ENCODE results near the gene PEAR1. TPM values are rescaled to one million over a fixed set of nuclear protein-coding genes. Genes with fewer than 3 reads are reported as not detected.

PEAR1 gene
- total and polyA plus RNA-seq, 2 donors (not counting 1 experiment from before 2014, with no cell fraction given), result 2.6 to 41.5 TPM

DNA sequence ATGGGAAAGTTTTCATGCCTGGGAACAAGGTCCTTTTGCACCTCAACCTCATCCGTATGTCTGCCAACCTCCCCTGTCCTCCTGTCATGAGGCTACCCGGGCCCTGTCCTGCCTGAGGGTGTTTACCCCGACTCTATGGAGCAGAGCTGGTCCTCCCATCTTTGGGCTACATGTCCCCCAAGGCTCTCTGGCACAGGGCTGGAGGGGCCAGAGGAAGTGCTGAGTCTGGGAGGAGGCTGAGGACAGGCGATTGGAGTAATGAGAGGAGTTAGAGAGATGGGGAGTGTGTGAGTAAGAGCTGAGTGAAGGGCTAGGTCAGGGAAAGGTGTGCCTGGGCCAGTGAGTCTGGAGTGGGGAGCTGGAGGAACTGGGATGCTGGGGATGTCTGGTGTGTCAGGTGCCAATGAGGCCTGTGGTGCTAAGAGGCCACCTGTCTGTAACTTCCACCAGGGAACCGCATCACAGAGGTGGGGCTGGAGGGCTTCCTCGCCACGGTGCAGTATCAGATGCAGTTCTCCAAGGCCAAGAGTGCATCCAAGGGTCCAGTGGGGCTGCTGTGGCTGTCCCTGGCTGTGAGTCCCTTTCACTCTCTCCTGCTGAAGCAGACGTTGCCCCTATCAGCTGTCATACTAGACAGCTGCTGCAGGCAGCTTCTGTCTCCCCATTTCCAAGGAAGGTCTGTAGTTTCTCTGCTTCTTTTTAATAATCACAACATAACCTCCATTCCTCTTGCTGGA, 38.6 kb downstream of the PEAR1 start:
- Histone ChIP-seq H3K4me2 (ENCODE audit: extremely low read depth, insufficient read depth, low read length) (peak overlapping the region; percentile 41), H3K27ac (ENCODE audit: insufficient read depth, low read length) (no peak overlapping the region), H3K27me3 (ENCODE audit: control insufficient read depth, insufficient read depth, low read length) (no peaks in the 10 kb centered on the region), H3K36me3 (ENCODE audit: control insufficient read depth, insufficient read depth, low read length) (peaks cover 6% of the 10 kb centered on the region), H3K4me1 (ENCODE audit: control insufficient read depth, extremely low read depth, insufficient read depth, low read length) (no peaks in the 10 kb centered on the region), H3K4me3 (replicated peaks in 1 of 4; ENCODE audit: control extremely low read depth in 1 of 4, insufficient read depth in 1 of 4, low read depth in 3 of 4, low read length in 4 of 4) (no peak overlapping the region), H3K79me2 (ENCODE audit: control insufficient read depth, insufficient read depth, low read length) (no peaks in the 10 kb centered on the region), H3K9ac (ENCODE audit: insufficient read depth, low read length) (no peak overlapping the region), H3K9me3 (ENCODE audit: control insufficient read depth, insufficient read depth, low read depth, low read length) (no peaks in the 10 kb centered on the region), H2AFZ (ENCODE audit: low read length) (no peak overlapping the region), H4K20me1 (ENCODE audit: control insufficient read depth, extremely low read depth, insufficient read depth, low read length) (no peaks in the 10 kb centered on the region)
- TF ChIP-seq EZH2 (IDR thresholded peaks at IDR 0.05; ENCODE audit: low read length, missing control alignments), result no peak
- TF ChIP-seq, protein P1, sequence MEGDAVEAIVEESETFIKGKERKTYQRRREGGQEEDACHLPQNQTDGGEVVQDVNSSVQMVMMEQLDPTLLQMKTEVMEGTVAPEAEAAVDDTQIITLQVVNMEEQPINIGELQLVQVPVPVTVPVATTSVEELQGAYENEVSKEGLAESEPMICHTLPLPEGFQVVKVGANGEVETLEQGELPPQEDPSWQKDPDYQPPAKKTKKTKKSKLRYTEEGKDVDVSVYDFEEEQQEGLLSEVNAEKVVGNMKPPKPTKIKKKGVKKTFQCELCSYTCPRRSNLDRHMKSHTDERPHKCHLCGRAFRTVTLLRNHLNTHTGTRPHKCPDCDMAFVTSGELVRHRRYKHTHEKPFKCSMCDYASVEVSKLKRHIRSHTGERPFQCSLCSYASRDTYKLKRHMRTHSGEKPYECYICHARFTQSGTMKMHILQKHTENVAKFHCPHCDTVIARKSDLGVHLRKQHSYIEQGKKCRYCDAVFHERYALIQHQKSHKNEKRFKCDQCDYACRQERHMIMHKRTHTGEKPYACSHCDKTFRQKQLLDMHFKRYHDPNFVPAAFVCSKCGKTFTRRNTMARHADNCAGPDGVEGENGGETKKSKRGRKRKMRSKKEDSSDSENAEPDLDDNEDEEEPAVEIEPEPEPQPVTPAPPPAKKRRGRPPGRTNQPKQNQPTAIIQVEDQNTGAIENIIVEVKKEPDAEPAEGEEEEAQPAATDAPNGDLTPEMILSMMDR (conservative IDR thresholded peaks at IDR 0.05 in 1 of 2, IDR thresholded peaks at IDR 0.05 in 1 of 2; ENCODE audit: low read depth in 1 of 2, low read length in 2 of 2), result no peak
- no peak for DNase-seq (ENCODE audit: low read depth in 2 of 2)

DNA sequence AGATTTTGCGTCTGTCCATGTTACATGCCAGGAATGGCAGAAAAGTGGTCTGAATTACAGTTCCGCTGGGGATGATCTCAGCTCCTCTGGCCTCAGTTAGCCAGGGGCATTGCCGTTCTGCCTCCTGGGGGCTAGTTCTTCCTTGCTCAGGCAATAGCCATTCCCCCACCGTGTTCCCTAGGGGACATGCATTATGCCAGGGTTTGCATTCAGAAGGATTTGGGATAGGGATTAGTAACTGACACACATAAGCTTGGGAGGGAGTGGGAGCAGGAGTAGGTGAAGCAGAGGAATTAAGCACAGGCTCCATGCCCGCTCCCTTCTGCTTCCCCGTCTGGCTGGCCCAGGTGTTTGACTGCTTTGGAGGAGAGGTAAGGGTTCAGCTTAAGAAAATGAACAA, 39.6 kb downstream of the PEAR1 start:
- DNase-seq (ENCODE audit: low read depth in 2 of 2), result no peak
- H3K4me3 ChIP-seq (replicated peaks in 1 of 4; ENCODE audit: control extremely low read depth in 1 of 4, insufficient read depth in 1 of 4, low read depth in 3 of 4, low read length in 4 of 4), result no peak overlapping the region
- H2AFZ ChIP-seq (ENCODE audit: low read length), result no peak overlapping the region
- no peaks in the 10 kb centered on the region for H3K79me2 ChIP-seq (ENCODE audit: control insufficient read depth, insufficient read depth, low read length)
- H3K4me2 ChIP-seq (ENCODE audit: extremely low read depth, insufficient read depth, low read length), result no peak overlapping the region
- H4K20me1 ChIP-seq (ENCODE audit: control insufficient read depth, extremely low read depth, insufficient read depth, low read length), result no peaks in the 10 kb centered on the region
- no peaks in the 10 kb centered on the region for H3K9me3 ChIP-seq (ENCODE audit: control insufficient read depth, insufficient read depth, low read depth, low read length)
- no peak for TF ChIP-seq EZH2 (IDR thresholded peaks at IDR 0.05; ENCODE audit: low read length, missing control alignments)
- TF ChIP-seq, protein P1 (conservative IDR thresholded peaks at IDR 0.05 in 1 of 2, IDR thresholded peaks at IDR 0.05 in 1 of 2; ENCODE audit: low read depth in 1 of 2, low read length in 2 of 2), result no peak
- H3K36me3 ChIP-seq (ENCODE audit: control insufficient read depth, insufficient read depth, low read length), result peaks cover 9% of the 10 kb centered on the region
- H3K9ac ChIP-seq (ENCODE audit: insufficient read depth, low read length), result no peak overlapping the region
- H3K27ac ChIP-seq (ENCODE audit: insufficient read depth, low read length), result no peak overlapping the region
- no peaks in the 10 kb centered on the region for H3K27me3 ChIP-seq (ENCODE audit: control insufficient read depth, insufficient read depth, low read length)
- no peaks in the 10 kb centered on the region for H3K4me1 ChIP-seq (ENCODE audit: control insufficient read depth, extremely low read depth, insufficient read depth, low read length)

DNA sequence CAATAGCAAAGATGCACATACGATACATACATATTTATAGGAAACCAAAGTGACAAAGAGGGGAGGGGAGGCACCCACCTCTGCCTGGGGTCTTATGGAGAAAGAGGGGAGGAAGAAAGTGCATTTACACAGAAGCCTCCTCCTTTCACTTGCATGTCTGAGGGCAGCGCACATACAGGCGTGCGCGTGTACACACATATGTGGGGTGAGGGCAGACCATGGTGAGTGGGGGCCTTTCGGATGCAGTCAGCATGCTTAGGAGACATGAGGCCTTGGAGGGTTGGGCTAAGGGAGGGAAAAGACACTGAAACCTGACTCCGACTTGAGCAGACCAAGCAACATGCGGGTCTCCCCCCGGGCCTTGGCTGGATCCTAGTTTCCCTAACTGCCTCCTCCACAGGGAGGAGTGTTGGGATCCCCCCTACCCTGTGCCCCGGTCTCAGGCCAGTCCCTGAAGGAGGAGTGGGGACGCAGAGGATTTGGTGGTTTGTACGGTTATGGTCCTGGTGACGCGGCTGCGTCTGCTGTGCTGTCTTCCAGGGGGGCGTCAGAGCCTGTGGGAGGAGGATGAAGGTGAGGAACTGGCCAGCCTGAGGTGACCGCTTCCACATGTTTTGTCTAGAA, 42.1 kb downstream of the PEAR1 start:
- Histone ChIP-seq H3K9ac (ENCODE audit: insufficient read depth, low read length) (no peak overlapping the region), H4K20me1 (ENCODE audit: control insufficient read depth, extremely low read depth, insufficient read depth, low read length) (no peaks in the 10 kb centered on the region), H3K9me3 (ENCODE audit: control insufficient read depth, insufficient read depth, low read depth, low read length) (no peaks in the 10 kb centered on the region), H3K79me2 (ENCODE audit: control insufficient read depth, insufficient read depth, low read length) (no peaks in the 10 kb centered on the region), H3K36me3 (ENCODE audit: control insufficient read depth, insufficient read depth, low read length) (peaks cover 11% of the 10 kb centered on the region), H3K4me1 (ENCODE audit: control insufficient read depth, extremely low read depth, insufficient read depth, low read length) (no peaks in the 10 kb centered on the region), H3K27ac (ENCODE audit: insufficient read depth, low read length) (no peak overlapping the region), H3K4me3 (replicated peaks in 1 of 4; ENCODE audit: control extremely low read depth in 1 of 4, insufficient read depth in 1 of 4, low read depth in 3 of 4, low read length in 4 of 4) (no peak overlapping the region), H3K27me3 (ENCODE audit: control insufficient read depth, insufficient read depth, low read length) (no peaks in the 10 kb centered on the region), H2AFZ (ENCODE audit: low read length) (no peak overlapping the region), H3K4me2 (ENCODE audit: extremely low read depth, insufficient read depth, low read length) (no peak overlapping the region)
- no peak for TF ChIP-seq EZH2 (IDR thresholded peaks at IDR 0.05; ENCODE audit: low read length, missing control alignments)
- TF ChIP-seq, protein P1 (conservative IDR thresholded peaks at IDR 0.05 in 1 of 2, IDR thresholded peaks at IDR 0.05 in 1 of 2; ENCODE audit: low read depth in 1 of 2, low read length in 2 of 2), result no peak
- no peak for DNase-seq (ENCODE audit: low read depth in 2 of 2)

Measured in fibroblast of lung (primary cell).